Muscle of leg (tissue), 11 donors: Measurements from ENCODE around the gene HRH2. TPM values are rescaled to one million over a fixed set of nuclear protein-coding genes. Genes with fewer than 3 reads are reported as not detected.
"Not testable (repeated sequence)": the region's sequence is repeated elsewhere in the genome, so short reads cannot be mapped to it uniquely, and the experiment has no call there.

ENCODE experiments used
- DNase-seq: peaks from one replicate; pipeline ENCODE4 v3.0.0; 2013
- H3K27ac ChIP-seq: one replicate; pipeline ENCODE4 v1.5.1; 2013; ENCODE audit warnings: mild to moderate bottlenecking, low read length, control low read depth
- H3K27me3 ChIP-seq: one replicate; pipeline ENCODE4 v1.6.1; 2013; ENCODE audit warnings: low read length; ENCODE audit not compliant: control insufficient read depth, insufficient read depth
- H3K36me3 ChIP-seq: one replicate; pipeline ENCODE4 v1.6.1; 2013; ENCODE audit warnings: low read length; ENCODE audit not compliant: control insufficient read depth, insufficient read depth
- H3K4me1 ChIP-seq: one replicate; pipeline ENCODE4 v1.6.1; 2013; ENCODE audit warnings: low read length; ENCODE audit not compliant: control insufficient read depth, insufficient read depth
- H3K4me3 ChIP-seq: one replicate; pipeline ENCODE4 v1.5.1; 2013; ENCODE audit warnings: low read length, control low read depth
- H3K9me3 ChIP-seq: replicated peaks from 2 replicates; pipeline ENCODE4 v1.6.1; 2013; ENCODE audit warnings: low read depth, low read length; ENCODE audit not compliant: control insufficient read depth
- WGBS: methylation state at CpG from one replicate; pipeline ENCODE4 v1.1.5; 2013; ENCODE audit warnings: missing lambda C conversion rate; ENCODE audit not compliant: insufficient coverage; 5-methylcytosine and 5-hydroxymethylcytosine counted together
- polyA plus RNA-seq, 8 donors: library from polyadenylated mRNA; unstranded; fragments of 120-200 nt; gene quantifications; one replicate each; pipeline versions ENCODE4 v1.2.1 to v1.2.3, GENCODE V29; 2013; ENCODE audit warnings: inconsistent platforms in 1 of 8, low replicate concordance in 1 of 8; ENCODE audit not compliant: insufficient read length in 8 of 8, insufficient read depth in 1 of 8
- total RNA-seq: library from RNA; stranded (reverse); fragments of 120-200 nt; gene quantifications from one replicate; pipeline ENCODE4 v1.2.4, GENCODE V29; 2013

Gene HRH2
- total and polyA plus RNA-seq, 9 donors: 0.35 to 1.5 (median 0.86) TPM

DNA sequence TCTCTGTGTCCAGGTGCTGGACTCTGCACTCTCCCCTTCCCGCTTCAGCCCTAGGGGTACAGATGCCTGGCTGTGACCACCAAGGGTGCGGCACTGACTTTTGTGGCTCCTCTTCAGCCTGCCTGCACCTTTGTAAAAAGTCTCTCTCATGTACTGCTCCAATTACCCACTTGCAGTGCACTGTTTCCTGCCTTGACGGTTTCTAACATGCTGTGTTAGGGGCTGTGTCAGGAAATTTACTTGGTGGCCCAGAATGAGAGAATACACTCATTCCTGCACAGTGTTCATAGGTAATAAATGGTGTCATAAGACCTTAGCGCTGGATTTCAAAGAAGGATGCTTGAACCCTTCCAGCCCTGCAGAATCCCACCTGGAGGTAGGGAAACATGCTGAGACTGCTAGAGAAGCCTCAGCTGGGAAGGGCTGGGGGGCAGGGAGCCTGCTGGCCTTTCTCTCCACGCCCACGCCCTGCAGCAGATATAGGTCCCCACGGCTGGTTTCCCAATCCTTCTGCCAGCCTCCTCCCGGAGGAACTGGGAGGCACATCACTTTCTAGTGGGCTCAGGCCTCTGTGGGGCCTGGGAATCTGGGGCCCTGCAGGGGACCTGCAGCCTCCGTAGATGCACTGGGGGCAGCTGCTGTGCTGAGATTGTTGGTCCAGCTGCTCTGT lies 17.6 kb upstream of the HRH2 start:
- Histone ChIP-seq H3K4me1 (no peaks in the 10 kb centered on the region), H3K4me3 (no peak overlapping the region), H3K36me3 (no peaks in the 10 kb centered on the region), H3K27me3 (no peaks in the 10 kb centered on the region), H3K9me3 (no peaks in the 10 kb centered on the region), H3K27ac (no peak overlapping the region)
- no peak for DNase-seq
- 35% methylated on average over 4 of the region's 9 CpGs for WGBS

DNA sequence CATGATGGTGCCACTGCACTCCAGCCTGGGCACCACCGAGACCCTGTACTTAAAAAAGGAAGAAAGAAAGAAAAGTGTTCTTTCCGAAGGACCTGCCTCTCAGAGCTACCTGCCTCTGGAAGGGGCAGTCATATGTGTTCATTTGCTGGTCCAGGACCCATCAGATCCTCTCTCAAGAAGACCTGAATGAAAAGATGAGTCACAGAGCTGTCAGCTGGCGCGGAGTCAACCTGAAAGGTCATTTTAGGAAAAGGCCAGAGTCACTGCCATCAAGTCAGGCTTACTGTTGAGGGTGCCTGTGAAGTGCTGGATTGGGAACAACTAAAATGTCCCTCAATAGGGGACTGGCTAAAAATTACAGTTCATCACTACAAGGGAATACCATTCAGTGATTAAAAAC lies 14.9 kb upstream of the HRH2 start:
- 93% methylated on average over 3 of the region's 4 CpGs for WGBS
- Histone ChIP-seq H3K4me3 (no peak overlapping the region), H3K9me3 (no peaks in the 10 kb centered on the region), H3K4me1 (no peaks in the 10 kb centered on the region), H3K27me3 (no peaks in the 10 kb centered on the region), H3K27ac (no peak overlapping the region), H3K36me3 (no peaks in the 10 kb centered on the region)
- DNase-seq: no peak

DNA sequence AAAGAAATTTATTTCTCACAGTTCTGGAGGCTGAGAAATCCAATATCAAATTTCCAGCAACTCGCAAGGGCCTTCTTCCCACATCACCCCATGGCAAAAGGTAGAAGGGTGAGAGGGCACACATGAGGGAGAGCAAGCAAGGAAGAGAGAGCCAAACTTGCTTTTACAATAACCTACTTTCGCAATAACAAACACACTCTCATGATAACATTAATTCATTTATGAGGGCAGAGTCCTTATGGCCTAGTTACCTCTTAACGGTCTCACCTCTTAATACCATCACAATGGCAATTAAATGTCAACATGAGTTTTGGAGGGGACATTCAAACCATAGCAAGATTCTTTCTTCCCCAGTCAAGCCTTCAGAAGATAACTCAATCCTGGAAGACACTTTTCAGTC lies 11.6 kb upstream of the HRH2 start:
- Histone ChIP-seq H3K4me1 (no peaks in the 10 kb centered on the region), H3K9me3 (peaks cover 9% of the 10 kb centered on the region), H3K36me3 (no peaks in the 10 kb centered on the region), H3K4me3 (no peak overlapping the region), H3K27ac (no peak overlapping the region), H3K27me3 (peaks cover 2% of the 10 kb centered on the region)
- WGBS: 80% methylated on average over 1 of the region's 3 CpGs
- no peak for DNase-seq

DNA sequence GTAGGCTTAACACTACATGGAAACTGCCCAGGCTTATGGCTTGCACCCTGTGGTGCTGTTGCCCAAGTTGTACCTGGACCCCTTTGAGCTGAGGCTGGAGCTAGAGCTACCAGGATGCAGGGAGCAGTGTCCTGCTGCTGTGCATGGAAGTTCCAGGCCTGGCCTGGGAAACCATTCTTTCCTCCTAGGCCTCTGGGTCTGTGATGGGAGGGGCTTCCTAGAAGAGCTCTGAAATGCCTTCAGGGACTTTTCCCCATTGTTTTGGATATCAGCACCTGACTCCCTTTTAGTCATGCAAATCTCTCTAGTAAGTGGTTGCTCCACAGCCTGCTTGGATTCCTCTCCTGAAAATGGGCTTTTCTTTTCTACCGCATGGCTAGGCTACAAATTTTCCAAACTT lies 7.9 kb upstream of the HRH2 start:
- H3K9me3 ChIP-seq: peaks cover 9% of the 10 kb centered on the region
- no peak for DNase-seq
- no peak overlapping the region for H3K4me3 ChIP-seq
- H3K36me3 ChIP-seq: no peaks in the 10 kb centered on the region
- no peak overlapping the region for H3K27ac ChIP-seq
- H3K4me1 ChIP-seq: no peaks in the 10 kb centered on the region
- H3K27me3 ChIP-seq: peaks cover 10% of the 10 kb centered on the region
- no CpG with 5 or more reads among the region's 1 CpG for WGBS

DNA sequence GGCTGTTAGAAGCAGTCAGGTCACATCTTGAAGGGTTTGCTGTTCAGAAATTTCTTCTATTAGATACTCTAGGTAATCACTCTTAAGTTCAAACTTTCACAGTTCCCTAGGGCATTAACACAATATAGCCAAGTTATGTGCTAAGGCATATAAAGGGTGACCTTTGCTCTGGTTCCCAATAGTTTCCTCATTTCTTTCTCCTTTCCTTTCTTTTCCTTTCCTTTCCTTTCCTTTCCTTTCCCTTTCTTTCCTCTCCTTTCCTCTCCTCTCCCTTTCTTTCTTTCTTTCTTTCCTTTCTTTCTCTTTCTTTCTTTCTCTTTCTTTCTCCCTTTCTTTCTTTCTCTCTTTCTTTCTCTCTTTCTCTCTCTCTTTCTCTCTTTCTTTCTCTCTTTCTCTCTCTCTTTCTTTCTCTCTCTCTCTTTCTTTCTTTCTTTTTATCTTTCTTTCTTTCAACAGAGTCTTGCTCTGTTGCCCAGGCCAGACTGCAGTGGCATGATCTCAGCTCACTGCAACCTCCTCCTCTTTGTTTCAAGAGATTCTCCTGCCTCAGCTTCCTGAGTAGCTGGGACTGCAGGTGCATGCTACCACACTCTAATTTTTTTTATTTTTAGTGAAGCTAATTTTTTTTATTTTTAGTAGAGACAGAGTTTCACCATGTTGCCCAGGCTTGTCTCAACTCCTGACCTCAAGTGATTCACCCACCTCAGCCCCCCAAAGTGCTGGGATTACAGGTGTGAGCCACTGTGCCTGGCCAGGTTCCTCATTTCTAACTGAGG lies 7.3 kb upstream of the HRH2 start:
- H3K36me3 ChIP-seq, H3K4me3 ChIP-seq, H3K4me1 ChIP-seq, DNase-seq, H3K27ac ChIP-seq, H3K9me3 ChIP-seq: not testable (repeated sequence)
- peaks cover 12% of the 10 kb centered on the region for H3K27me3 ChIP-seq

DNA sequence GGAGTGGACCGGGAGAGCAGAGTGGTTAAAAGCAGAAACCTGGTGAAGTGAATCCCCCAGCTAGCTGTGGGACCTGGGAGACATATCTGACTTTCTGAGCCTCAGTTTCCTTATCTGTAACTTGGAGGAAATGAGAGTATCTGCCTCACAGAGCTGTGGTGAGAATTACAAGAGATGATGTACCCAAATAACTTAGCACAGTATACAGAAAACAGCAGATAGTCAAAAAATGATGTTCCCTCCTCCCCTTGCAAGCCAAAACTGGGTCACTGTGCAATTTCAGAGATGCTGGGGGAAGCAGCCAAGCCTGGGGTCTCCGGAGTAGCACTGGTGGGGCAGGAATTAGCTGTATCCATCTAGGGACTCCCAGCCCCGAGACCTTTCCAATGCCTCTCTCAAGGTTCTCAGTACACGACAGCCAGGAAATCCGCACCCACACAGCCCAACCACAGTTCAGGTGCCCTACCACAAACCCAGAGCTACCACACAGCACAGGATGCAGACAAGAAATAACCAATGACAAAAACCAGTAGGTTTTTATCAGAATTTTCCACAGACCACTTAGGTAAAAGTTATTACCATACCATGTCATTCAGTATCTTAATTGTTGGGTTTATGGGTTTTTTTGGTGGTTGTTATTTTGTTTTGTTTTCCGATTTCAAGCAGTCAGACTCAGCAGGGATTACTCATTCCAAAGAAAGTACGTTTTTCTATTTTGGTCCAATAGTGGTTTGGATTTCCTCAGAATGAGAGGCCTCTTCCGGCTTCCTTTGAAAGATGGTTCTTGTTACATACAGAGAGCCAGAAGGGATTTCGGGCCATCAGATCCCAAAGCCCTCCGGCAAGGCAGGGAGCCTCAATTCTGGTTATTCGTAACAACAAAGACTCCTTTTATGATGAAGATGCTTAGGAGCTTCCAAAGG lies 4.9 kb upstream of the HRH2 start:
- peaks cover 28% of the 10 kb centered on the region for H3K27me3 ChIP-seq
- DNase-seq: peak; percentile 47
- WGBS: 40% methylated on average over 1 of the region's 11 CpGs
- H3K4me1 ChIP-seq: peaks cover 4% of the 10 kb centered on the region
- no peak overlapping the region for H3K27ac ChIP-seq
- no peaks in the 10 kb centered on the region for H3K36me3 ChIP-seq
- no peak overlapping the region for H3K4me3 ChIP-seq
- peaks cover 9% of the 10 kb centered on the region for H3K9me3 ChIP-seq

DNA sequence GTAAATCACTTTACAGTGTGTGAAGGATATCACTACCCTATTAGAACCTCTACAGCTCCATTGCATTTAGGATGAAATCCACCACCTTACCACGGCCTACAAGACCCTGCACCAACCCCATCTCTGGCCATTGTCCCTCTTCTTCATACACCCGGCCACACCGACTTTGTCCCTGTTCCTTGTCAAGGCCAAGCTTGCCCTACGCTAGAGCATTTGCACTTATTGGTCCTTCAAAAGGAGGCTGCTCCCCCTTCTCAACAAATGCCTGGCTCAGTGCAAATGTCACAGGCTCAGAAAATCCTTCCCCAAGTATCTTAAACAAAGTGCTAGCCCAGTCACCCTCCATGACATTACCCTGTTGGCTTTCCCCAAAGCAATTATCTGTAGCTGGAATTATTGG lies 4.1 kb upstream of the HRH2 start:
- DNase-seq: no peak
- Histone ChIP-seq H3K4me3 (no peak overlapping the region), H3K27me3 (peaks cover 35% of the 10 kb centered on the region), H3K4me1 (peaks cover 7% of the 10 kb centered on the region), H3K27ac (no peak overlapping the region), H3K9me3 (peaks cover 9% of the 10 kb centered on the region), H3K36me3 (no peaks in the 10 kb centered on the region)
- WGBS: 89% methylated on average over 4 of the region's 4 CpGs

DNA sequence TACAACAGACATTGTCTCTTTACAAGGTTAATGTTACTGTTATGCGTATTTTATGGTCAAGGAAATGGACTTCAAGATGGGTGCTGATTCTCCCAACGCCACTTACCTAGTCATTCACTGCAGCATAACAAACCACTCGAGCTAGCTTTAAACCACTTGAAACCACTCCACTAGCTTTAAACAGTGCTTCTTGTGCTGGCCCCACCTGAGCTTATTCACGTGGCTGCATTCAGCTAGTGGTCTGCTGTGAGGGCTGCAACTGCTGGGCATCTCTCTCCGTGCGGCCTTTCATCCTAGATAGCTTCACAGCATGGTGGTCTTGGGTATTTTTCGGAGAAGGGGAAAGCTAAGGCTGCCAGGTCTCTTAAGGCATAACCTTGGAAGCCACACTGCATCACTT lies 3.5 kb upstream of the HRH2 start:
- H3K4me1 ChIP-seq: peaks cover 7% of the 10 kb centered on the region

DNA sequence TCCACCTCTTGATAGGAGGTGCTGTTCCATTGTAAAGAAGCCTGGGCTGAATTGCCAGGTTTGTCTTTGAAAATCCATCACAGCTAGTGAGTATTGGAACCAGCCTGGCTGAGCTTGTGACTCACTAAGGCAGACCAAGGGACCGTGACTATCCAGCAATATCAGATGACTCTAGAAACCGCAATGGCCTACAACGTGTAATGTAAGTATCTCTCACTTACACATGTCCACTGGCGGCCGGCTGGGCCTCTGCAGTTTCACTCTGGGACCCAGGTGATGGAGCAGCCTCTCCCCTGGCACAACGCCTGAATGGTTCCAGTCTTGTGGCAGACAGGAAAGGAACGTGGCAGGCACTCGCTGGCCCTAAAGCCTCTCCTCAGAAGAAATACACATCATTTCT lies 3.1 kb upstream of the HRH2 start:
- 76% methylated on average over 8 of the region's 8 CpGs for WGBS
- peaks cover 7% of the 10 kb centered on the region for H3K4me1 ChIP-seq

More for the DNA sequence above, 3.5 kb upstream of the HRH2 start:
- H3K4me3 ChIP-seq: no peak overlapping the region
- 78% methylated on average over 5 of the region's 7 CpGs for WGBS
- H3K27me3 ChIP-seq: peaks cover 41% of the 10 kb centered on the region
- no peak for DNase-seq
- peaks cover 9% of the 10 kb centered on the region for H3K9me3 ChIP-seq
- H3K27ac ChIP-seq: no peak overlapping the region
- no peaks in the 10 kb centered on the region for H3K36me3 ChIP-seq

DNA sequence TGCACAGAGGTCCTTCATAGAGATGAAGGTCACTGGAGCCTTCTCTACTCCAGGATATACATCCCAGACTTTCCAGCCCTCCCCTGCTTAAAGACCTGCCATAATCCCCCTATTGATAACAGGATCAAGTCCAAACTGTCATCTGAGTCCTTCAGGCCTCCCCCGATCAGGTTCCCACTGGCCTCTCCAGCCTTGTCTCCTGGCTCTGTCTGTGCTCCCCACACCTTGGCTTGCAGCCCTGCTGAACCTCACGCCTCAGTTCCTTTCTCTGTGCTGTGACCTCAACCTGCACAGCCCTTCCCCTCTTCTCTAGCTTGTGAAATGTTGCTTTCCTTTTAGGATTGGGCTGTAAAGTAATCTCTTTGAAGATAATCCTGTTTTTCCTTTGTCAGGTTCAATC lies 2.5 kb upstream of the HRH2 start:
- Histone ChIP-seq H3K9me3 (no peaks in the 10 kb centered on the region), H3K27me3 (peaks cover 46% of the 10 kb centered on the region), H3K4me1 (peaks cover 7% of the 10 kb centered on the region), H3K36me3 (no peaks in the 10 kb centered on the region), H3K27ac (no peak overlapping the region), H3K4me3 (no peak overlapping the region)
- 38% methylated on average over 1 of the region's 2 CpGs for WGBS
- no peak for DNase-seq

More for the DNA sequence above, 3.1 kb upstream of the HRH2 start:
- no peaks in the 10 kb centered on the region for H3K36me3 ChIP-seq
- H3K9me3 ChIP-seq: peaks cover 5% of the 10 kb centered on the region
- peaks cover 46% of the 10 kb centered on the region for H3K27me3 ChIP-seq
- DNase-seq: no peak
- no peak overlapping the region for H3K4me3 ChIP-seq
- no peak overlapping the region for H3K27ac ChIP-seq
